Esophagus muscularis mucosa (tissue), 4 donors: ENCODE data around the gene PYGM. TPM values are rescaled to one million over a fixed set of nuclear protein-coding genes. Genes with fewer than 3 reads are reported as not detected.
"Not testable (repeated sequence)": the region's sequence is repeated elsewhere in the genome, so short reads cannot be mapped to it uniquely, and the experiment has no call there.

Experiments
- DNase-seq: peaks from one replicate; pipeline ENCODE4 v3.0.0-alpha.2; 2017; ENCODE audit errors: extremely low spot score
- H3K27ac ChIP-seq, 4 donors: fragments of 200-600 bp; sonication (generic); replicated peaks in 1 of 4; 1 replicate in 3 of 4; 2 replicates in 1 of 4; pipeline ENCODE4 v1.5.1; 2016 to 2019; ENCODE audit warnings: mild to moderate bottlenecking in 1 of 4
- H3K27me3 ChIP-seq, 4 donors: fragments of 200-600 bp; sonication (generic); one replicate each; pipeline versions ENCODE4 v1.5.1 to v1.6.0; 2016 to 2019
- H3K36me3 ChIP-seq, 4 donors: fragments of 200-600 bp; sonication (generic); one replicate each; pipeline ENCODE4 v1.5.1; 2016 to 2019
- H3K4me1 ChIP-seq, 4 donors: fragments of 200-600 bp; sonication (generic); one replicate each; pipeline ENCODE4 v1.5.1; 2016 to 2019
- H3K4me3 ChIP-seq, 4 donors: fragments of 200-600 bp; sonication (generic); 1 replicate in 2 of 4; 2 replicates in 2 of 4; pipeline ENCODE4 v1.5.1; 2016 to 2019; ENCODE audit warnings: mild to moderate bottlenecking in 4 of 4, moderate library complexity in 1 of 4
- H3K9me3 ChIP-seq, 4 donors: fragments of 200-600 bp; sonication (generic); 1 replicate in 3 of 4; 2 replicates in 1 of 4; pipeline ENCODE4 v1.5.1; 2016 to 2019
- CTCF ChIP-seq, 3 experiments: fragments of 200-600 bp in 2 of 3; fragments of 450-650 bp in 1 of 3; sonication (generic) in 2 of 3; IDR thresholded peaks; one replicate each; pipeline ENCODE4 v1.5.1; 2017 to 2019; ENCODE audit warnings: antibody characterized with exemption in 3 of 3, mild to moderate bottlenecking in 2 of 3, moderate library complexity in 1 of 3
- EP300 ChIP-seq: sonication (generic); formaldehyde crosslinking; IDR thresholded peaks from one replicate; pipeline ENCODE4 v1.6.1; 2017; ENCODE audit warnings: antibody characterized with exemption
- POLR2A ChIP-seq: fragments of 450-650 bp; IDR thresholded peaks from one replicate; pipeline ENCODE4 v1.6.1; 2017; ENCODE audit warnings: antibody characterized with exemption, moderate library complexity, mild to moderate bottlenecking, low read depth
- POLR2AphosphoS5 ChIP-seq, 2 donors: sonication (generic); formaldehyde crosslinking; IDR thresholded peaks; one replicate each; pipeline ENCODE4 v1.6.1; 2017; ENCODE audit warnings: antibody characterized with exemption in 2 of 2
- WGBS: methylation state at CpG from one replicate; pipeline ENCODE4 v1.1.5; 2018; 5-methylcytosine and 5-hydroxymethylcytosine counted together
- intact Hi-C: fragments of 100-400 bp; cut with DNase I; formaldehyde crosslinking; loops from one replicate; pipeline ENCODE4 v1.15.1; 2023
- total RNA-seq, 4 donors: library from RNA; depleted of rRNA; stranded (reverse); fragments of >200 nt; gene quantifications; one replicate each; pipeline versions ENCODE4 v1.1.0 to v1.2.1, GENCODE V29; 2016

The PYGM gene
- total RNA-seq, 4 donors from 2014 or later: 18.4 to 57.2 (median 26.3) TPM

GRCh38 chr11:64710418-64711137, 49.2 kb downstream of the PYGM start:
- H3K9me3 ChIP-seq: no peaks in the 10 kb centered on the region
- no peak for DNase-seq
- WGBS: 55% methylated on average over 13 of the region's 13 CpGs
- H3K4me1 ChIP-seq: peaks cover 9 to 31% (median 21%) of the 10 kb centered on the region in 4 donors
- no peak overlapping the region for H3K27ac ChIP-seq
- no peak for TF ChIP-seq CTCF (IDR thresholded peaks at IDR 0.05)
- no peak for TF ChIP-seq EP300
- TF ChIP-seq POLR2AphosphoS5 (IDR thresholded peaks at IDR 0.05): no peak
- TF ChIP-seq POLR2A: no peak
- H3K36me3 ChIP-seq: no peaks in the 10 kb centered on the region
- intact Hi-C loops: no loop called here
- no peak overlapping the region for H3K4me3 ChIP-seq
- H3K27me3 ChIP-seq: peaks cover 0 to 92% (median 45%) of the 10 kb centered on the region in 4 donors

GRCh38 chr11:64705501-64705900, 54.3 kb downstream of the PYGM start:
- intact Hi-C loops: no loop called here
- Histone ChIP-seq H3K4me3 (no peak overlapping the region), H3K27me3 (peaks cover 0 to 73% (median 2%) of the 10 kb centered on the region in 4 donors), H3K36me3 (no peaks in the 10 kb centered on the region), H3K9me3 (no peaks in the 10 kb centered on the region), H3K4me1 (no peaks in the 10 kb centered on the region), H3K27ac (no peak overlapping the region)
- WGBS: 65% methylated on average over 2 of the region's 2 CpGs
- DNase-seq: no peak
- no peak for TF ChIP-seq EP300
- no peak for TF ChIP-seq POLR2A
- no peak for TF ChIP-seq POLR2AphosphoS5 (IDR thresholded peaks at IDR 0.05)
- TF ChIP-seq CTCF (IDR thresholded peaks at IDR 0.05): no peak

GRCh38 chr11:64703048-64703447, 56.7 kb downstream of the PYGM start:
- Histone ChIP-seq H3K27ac (no peak overlapping the region), H3K4me3 (no peak overlapping the region), H3K27me3 (peaks cover 0 to 53% (median 0%) of the 10 kb centered on the region in 4 donors), H3K9me3 (no peaks in the 10 kb centered on the region), H3K36me3 (no peaks in the 10 kb centered on the region), H3K4me1 (no peaks in the 10 kb centered on the region)
- WGBS: 91% methylated on average over 2 of the region's 2 CpGs
- TF ChIP-seq EP300 (no peak), POLR2A (no peak), CTCF (IDR thresholded peaks at IDR 0.05) (no peak), POLR2AphosphoS5 (IDR thresholded peaks at IDR 0.05) (no peak)
- no peak for DNase-seq
- intact Hi-C loops: no loop called here

GRCh38 chr11:64701956-64702355, 57.8 kb downstream of the PYGM start:
- H3K36me3 ChIP-seq, intact Hi-C loops, H3K4me3 ChIP-seq, H3K9me3 ChIP-seq, H3K27ac ChIP-seq, H3K4me1 ChIP-seq, DNase-seq: not testable (repeated sequence)
- WGBS: no CpG with 5 or more reads among the region's 29 CpGs
- peaks cover 0 to 46% (median 0%) of the 10 kb centered on the region in 4 donors for H3K27me3 ChIP-seq

- Histone ChIP-seq H3K4me1 (no peaks in the 10 kb centered on the region), H3K36me3 (no peaks in the 10 kb centered on the region), H3K27me3 (peaks cover 0 to 45% (median 0%) of the 10 kb centered on the region in 4 donors), H3K27ac (no peak overlapping the region), H3K9me3 (no peaks in the 10 kb centered on the region), H3K4me3 (no peak overlapping the region)
- 73% methylated on average over 1 of the region's 1 CpG for WGBS
- DNase-seq: no peak
- intact Hi-C loops: no loop called here
- TF ChIP-seq CTCF (IDR thresholded peaks at IDR 0.05): no peak
- TF ChIP-seq EP300: no peak
- no peak for TF ChIP-seq POLR2A
- TF ChIP-seq POLR2AphosphoS5 (IDR thresholded peaks at IDR 0.05): no peak
These were observed 61.3 kb downstream of the PYGM start for GRCh38 chr11:64698427-64698826.
